Erythroblast (primary cell): ENCODE measurements around the gene ACER3.

ENCODE experiments used
- GATA1 ChIP-seq: IDR thresholded peaks from 2 replicates; pipeline ENCODE4 v1.6.1; 2011; ENCODE audit warnings: low read depth, mild to moderate bottlenecking, control low read depth, low read length, moderate library complexity
- POLR2A ChIP-seq: IDR thresholded peaks from 2 replicates; pipeline ENCODE4 v1.6.1; 2011; ENCODE audit warnings: mild to moderate bottlenecking, low read length

DNA sequence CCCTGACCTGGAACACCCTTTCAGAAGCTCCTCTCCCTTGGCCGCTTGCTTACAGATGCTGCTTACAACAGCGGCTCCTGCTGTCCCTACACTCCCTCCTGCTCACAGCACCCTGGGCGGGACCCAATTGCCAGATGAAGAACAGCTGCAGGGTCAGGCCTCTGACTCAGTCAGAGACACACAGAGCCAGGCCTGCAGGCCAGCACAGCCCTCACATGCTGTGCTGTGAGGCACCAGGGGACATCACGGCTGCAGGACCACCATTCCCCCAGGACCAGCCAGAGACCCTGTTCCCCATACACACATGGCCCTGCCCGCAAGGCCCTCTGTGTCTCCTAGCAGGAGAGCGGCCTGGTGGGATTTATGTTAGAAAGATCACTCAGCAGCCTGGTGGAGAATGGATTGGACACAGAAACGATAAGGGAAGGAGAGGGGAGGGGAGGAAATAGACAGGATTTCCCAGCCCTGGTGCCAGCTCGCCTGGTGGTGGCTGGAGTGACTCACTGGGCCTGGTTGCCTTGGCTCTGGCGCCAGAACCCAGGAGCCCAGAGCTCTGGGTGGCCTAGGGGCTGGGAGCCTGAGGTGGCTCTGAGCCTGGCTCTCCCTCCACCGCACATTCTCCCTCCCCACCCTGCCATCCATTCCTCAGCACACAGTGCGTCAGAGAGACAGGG lies 212.7 kb downstream of the ACER3 start:
- TF ChIP-seq POLR2A, result no peak
- no peak for TF ChIP-seq GATA1
